ENCODE measurements around the gene ZNF724. TPM values are rescaled to one million over a fixed set of nuclear protein-coding genes. Genes with fewer than 3 reads are reported as not detected.

The ZNF724 gene
- total and polyA plus RNA-seq, 2 donors (not counting 1 experiment from before 2014, with no cell fraction given): 2.0 to 3.3 TPM

DNA sequence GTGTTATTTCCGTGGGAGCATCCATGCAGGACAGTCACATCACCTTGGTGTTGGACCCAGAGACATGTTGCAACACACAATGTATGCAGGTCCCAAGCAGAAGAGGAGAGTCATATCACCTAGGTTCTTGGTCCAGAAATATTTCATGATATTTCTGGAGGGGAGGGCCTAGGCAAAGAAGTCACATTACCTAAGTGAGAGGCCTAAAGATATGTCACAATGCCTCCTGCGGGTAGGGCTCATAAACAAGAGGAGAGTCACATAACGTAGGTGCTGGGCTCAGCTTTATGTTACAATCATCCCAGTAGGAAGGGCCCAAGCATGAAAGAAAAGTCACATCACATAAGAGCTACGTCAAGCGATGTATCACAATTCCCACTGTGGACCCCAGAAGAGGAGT is 10.8 kb upstream of the ZNF724 start:
- TF ChIP-seq, protein P1, sequence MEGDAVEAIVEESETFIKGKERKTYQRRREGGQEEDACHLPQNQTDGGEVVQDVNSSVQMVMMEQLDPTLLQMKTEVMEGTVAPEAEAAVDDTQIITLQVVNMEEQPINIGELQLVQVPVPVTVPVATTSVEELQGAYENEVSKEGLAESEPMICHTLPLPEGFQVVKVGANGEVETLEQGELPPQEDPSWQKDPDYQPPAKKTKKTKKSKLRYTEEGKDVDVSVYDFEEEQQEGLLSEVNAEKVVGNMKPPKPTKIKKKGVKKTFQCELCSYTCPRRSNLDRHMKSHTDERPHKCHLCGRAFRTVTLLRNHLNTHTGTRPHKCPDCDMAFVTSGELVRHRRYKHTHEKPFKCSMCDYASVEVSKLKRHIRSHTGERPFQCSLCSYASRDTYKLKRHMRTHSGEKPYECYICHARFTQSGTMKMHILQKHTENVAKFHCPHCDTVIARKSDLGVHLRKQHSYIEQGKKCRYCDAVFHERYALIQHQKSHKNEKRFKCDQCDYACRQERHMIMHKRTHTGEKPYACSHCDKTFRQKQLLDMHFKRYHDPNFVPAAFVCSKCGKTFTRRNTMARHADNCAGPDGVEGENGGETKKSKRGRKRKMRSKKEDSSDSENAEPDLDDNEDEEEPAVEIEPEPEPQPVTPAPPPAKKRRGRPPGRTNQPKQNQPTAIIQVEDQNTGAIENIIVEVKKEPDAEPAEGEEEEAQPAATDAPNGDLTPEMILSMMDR (conservative IDR thresholded peaks at IDR 0.05 in 1 of 2, IDR thresholded peaks at IDR 0.05 in 1 of 2; ENCODE audit: low read depth in 1 of 2, low read length in 2 of 2): no peak
- no peak for TF ChIP-seq EZH2 (IDR thresholded peaks at IDR 0.05; ENCODE audit: low read length, missing control alignments)
- Histone ChIP-seq H3K4me3 (replicated peaks in 1 of 4; ENCODE audit: control extremely low read depth in 1 of 4, insufficient read depth in 1 of 4, low read depth in 3 of 4, low read length in 4 of 4) (no peak overlapping the region), H3K79me2 (ENCODE audit: control insufficient read depth, insufficient read depth, low read length) (no peaks in the 10 kb centered on the region), H3K4me2 (ENCODE audit: extremely low read depth, insufficient read depth, low read length) (no peak overlapping the region), H3K36me3 (ENCODE audit: control insufficient read depth, insufficient read depth, low read length) (no peaks in the 10 kb centered on the region), H3K27ac (ENCODE audit: insufficient read depth, low read length) (no peak overlapping the region), H3K9ac (ENCODE audit: insufficient read depth, low read length) (no peak overlapping the region), H4K20me1 (ENCODE audit: control insufficient read depth, extremely low read depth, insufficient read depth, low read length) (no peaks in the 10 kb centered on the region), H3K4me1 (ENCODE audit: control insufficient read depth, extremely low read depth, insufficient read depth, low read length) (no peaks in the 10 kb centered on the region), H3K9me3 (ENCODE audit: control insufficient read depth, insufficient read depth, low read depth, low read length) (no peaks in the 10 kb centered on the region), H3K27me3 (ENCODE audit: control insufficient read depth, insufficient read depth, low read length) (no peaks in the 10 kb centered on the region), H2AFZ (ENCODE audit: low read length) (no peak overlapping the region)
- no peak for DNase-seq (ENCODE audit: low read depth in 2 of 2)

DNA sequence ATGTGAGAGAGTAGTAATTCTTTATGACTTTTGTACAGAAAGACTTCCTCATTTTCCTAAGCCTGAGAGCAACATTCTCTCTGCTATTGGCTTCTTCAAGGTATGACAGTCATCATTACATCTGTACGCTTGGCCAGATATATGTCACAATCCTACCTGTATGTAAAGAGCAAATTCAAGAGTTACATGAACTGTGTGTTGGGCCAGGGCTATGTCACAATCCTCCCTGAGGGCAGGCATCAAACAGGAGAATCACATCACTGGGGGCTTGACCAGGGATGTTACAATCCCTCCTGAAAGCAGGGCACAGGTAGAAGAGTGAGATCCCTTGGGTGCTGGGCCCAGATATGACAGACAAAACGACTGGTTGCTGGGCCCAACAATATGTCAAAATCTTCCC is 9.8 kb upstream of the ZNF724 start:
- TF ChIP-seq, protein P1 (conservative IDR thresholded peaks at IDR 0.05 in 1 of 2, IDR thresholded peaks at IDR 0.05 in 1 of 2; ENCODE audit: low read depth in 1 of 2, low read length in 2 of 2): no peak
- no peak for TF ChIP-seq EZH2 (IDR thresholded peaks at IDR 0.05; ENCODE audit: low read length, missing control alignments)
- no peak overlapping the region for H3K27ac ChIP-seq (ENCODE audit: insufficient read depth, low read length)
- no peak overlapping the region for H3K4me3 ChIP-seq (replicated peaks in 1 of 4; ENCODE audit: control extremely low read depth in 1 of 4, insufficient read depth in 1 of 4, low read depth in 3 of 4, low read length in 4 of 4)
- H4K20me1 ChIP-seq (ENCODE audit: control insufficient read depth, extremely low read depth, insufficient read depth, low read length): no peaks in the 10 kb centered on the region
- no peak overlapping the region for H3K4me2 ChIP-seq (ENCODE audit: extremely low read depth, insufficient read depth, low read length)
- no peaks in the 10 kb centered on the region for H3K27me3 ChIP-seq (ENCODE audit: control insufficient read depth, insufficient read depth, low read length)
- DNase-seq (ENCODE audit: low read depth in 2 of 2): no peak
- no peaks in the 10 kb centered on the region for H3K9me3 ChIP-seq (ENCODE audit: control insufficient read depth, insufficient read depth, low read depth, low read length)
- no peak overlapping the region for H2AFZ ChIP-seq (ENCODE audit: low read length)
- H3K79me2 ChIP-seq (ENCODE audit: control insufficient read depth, insufficient read depth, low read length): no peaks in the 10 kb centered on the region
- no peaks in the 10 kb centered on the region for H3K4me1 ChIP-seq (ENCODE audit: control insufficient read depth, extremely low read depth, insufficient read depth, low read length)
- H3K9ac ChIP-seq (ENCODE audit: insufficient read depth, low read length): no peak overlapping the region
- no peaks in the 10 kb centered on the region for H3K36me3 ChIP-seq (ENCODE audit: control insufficient read depth, insufficient read depth, low read length)

DNA sequence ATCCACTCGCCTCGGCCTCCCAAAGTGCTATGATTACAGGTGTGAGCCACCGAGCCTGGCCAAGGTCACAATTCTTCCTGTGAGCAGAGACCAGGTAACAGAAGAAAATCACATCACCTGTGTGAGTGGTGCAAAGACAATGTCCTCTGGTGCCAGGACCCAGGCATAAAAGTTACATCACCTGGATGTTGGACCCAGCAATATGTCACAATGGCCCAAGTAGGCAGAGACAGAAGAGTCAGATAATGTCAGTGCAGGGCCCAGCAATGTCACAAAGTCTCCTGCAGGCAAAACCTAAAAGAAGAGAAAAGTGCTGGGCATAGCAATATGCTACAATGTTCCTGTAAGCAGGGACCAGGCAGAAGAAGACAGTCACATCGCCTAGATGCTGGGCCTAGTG is 5.5 kb upstream of the ZNF724 start:
- Histone ChIP-seq H4K20me1 (ENCODE audit: control insufficient read depth, extremely low read depth, insufficient read depth, low read length) (no peaks in the 10 kb centered on the region), H3K9ac (ENCODE audit: insufficient read depth, low read length) (no peak overlapping the region), H3K9me3 (ENCODE audit: control insufficient read depth, insufficient read depth, low read depth, low read length) (no peaks in the 10 kb centered on the region), H3K27me3 (ENCODE audit: control insufficient read depth, insufficient read depth, low read length) (no peaks in the 10 kb centered on the region), H3K79me2 (ENCODE audit: control insufficient read depth, insufficient read depth, low read length) (no peaks in the 10 kb centered on the region), H3K4me1 (ENCODE audit: control insufficient read depth, extremely low read depth, insufficient read depth, low read length) (no peaks in the 10 kb centered on the region), H3K36me3 (ENCODE audit: control insufficient read depth, insufficient read depth, low read length) (no peaks in the 10 kb centered on the region), H3K4me2 (ENCODE audit: extremely low read depth, insufficient read depth, low read length) (no peak overlapping the region), H3K27ac (ENCODE audit: insufficient read depth, low read length) (no peak overlapping the region), H3K4me3 (replicated peaks in 1 of 4; ENCODE audit: control extremely low read depth in 1 of 4, insufficient read depth in 1 of 4, low read depth in 3 of 4, low read length in 4 of 4) (no peak overlapping the region), H2AFZ (ENCODE audit: low read length) (no peak overlapping the region)
- TF ChIP-seq, protein P1 (conservative IDR thresholded peaks at IDR 0.05 in 1 of 2, IDR thresholded peaks at IDR 0.05 in 1 of 2; ENCODE audit: low read depth in 1 of 2, low read length in 2 of 2): no peak
- no peak for TF ChIP-seq EZH2 (IDR thresholded peaks at IDR 0.05; ENCODE audit: low read length, missing control alignments)
- no peak for DNase-seq (ENCODE audit: low read depth in 2 of 2)

Data from fibroblast of lung (primary cell).